ENCODE data around the gene HMX3. TPM values are rescaled to one million over a fixed set of nuclear protein-coding genes. Genes with fewer than 3 reads are reported as not detected.
A peak's percentile ranks its signal among the peaks of the same experiment; 100 is the strongest.

Gene HMX3
- total RNA-seq, 1 donor from 2014 or later = not detected

DNA sequence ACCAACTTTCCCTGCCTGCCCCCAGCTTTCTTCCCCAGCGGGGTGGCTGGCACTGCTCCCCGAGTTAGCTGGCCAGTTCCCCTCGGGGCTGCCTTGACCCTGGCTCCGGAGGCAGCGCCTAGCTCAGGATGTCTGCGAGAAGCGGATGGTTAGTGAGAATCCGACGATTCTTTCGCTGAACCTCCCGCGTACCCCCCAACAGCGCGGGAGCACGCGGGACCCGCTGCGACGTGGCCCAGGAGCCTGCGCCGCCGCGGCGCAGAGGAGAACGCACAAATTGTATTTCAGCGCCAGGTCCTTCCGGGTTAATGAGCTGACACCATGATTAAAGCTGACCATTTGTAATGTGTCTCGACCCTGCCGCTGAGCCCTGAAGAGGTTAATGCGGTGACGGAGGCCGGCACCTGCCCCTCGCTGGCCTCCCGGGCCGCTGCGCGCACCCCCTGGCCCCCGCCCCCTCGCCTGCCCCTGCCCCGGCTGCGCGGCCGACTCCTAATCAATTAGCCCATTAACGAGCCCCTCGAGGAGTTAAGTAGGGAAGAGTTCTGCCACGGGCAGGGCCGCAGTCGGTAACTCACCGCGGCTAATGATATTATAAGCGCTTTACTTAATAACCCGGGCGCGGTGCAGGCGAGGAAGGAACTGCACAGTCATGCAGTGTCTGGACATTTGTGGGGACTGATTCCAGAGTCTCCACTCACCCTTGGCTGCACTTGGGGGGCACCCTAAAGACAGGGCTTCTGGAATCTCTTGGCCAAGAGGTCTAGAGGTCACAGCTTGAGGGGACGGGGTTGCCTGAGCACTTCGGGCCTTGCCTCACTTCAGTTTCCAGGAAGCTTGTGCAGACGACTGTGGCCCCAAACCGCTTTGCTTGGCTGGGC lies 10.5 kb downstream of the HMX3 start:
- no peak for ATAC-seq
- intact Hi-C loops (cut with DNase I) = no loop called here

DNA sequence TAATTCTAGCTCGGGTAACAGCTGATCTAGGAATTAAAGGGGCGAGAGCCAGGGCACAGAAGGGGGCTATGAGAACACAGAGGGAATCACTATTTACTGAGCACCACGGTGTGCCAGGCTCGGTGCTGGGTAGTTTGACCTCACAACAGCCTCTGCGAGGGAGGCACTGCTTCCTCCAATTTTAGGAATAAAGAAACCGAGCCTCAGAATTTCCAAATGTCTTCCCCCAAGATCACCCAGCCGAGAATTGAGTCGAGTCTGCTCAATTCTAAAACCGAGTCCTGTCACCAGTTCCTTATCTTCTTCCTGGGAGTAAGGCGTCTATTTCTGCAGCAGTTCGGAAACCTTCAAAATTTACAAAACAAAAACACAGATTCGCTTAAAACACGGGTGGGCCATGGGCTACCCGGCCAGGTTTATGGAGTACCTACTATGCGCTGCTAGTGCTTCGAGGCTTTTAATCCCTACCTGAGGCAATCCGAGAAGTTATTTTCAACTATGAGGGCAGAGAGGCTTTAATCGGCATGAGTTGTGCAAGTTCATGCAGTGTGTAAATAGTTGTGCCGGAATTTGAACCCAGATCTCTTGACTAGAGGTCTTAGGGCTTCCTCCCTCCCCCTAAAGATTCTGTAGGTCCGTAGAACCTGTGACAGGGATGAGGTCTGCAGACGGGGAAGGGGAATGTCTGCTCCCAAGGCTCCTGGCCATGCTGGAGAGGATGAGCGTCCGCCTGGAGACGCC lies 11.3 kb downstream of the HMX3 start:
- ATAC-seq = no peak
- intact Hi-C loops (cut with DNase I) = no loop called here
- DNase-seq (ENCODE audit: low spot score) = no peak

More for the DNA sequence above, 10.5 kb downstream of the HMX3 start:
- DNase-seq (ENCODE audit: low spot score) = no peak

DNA sequence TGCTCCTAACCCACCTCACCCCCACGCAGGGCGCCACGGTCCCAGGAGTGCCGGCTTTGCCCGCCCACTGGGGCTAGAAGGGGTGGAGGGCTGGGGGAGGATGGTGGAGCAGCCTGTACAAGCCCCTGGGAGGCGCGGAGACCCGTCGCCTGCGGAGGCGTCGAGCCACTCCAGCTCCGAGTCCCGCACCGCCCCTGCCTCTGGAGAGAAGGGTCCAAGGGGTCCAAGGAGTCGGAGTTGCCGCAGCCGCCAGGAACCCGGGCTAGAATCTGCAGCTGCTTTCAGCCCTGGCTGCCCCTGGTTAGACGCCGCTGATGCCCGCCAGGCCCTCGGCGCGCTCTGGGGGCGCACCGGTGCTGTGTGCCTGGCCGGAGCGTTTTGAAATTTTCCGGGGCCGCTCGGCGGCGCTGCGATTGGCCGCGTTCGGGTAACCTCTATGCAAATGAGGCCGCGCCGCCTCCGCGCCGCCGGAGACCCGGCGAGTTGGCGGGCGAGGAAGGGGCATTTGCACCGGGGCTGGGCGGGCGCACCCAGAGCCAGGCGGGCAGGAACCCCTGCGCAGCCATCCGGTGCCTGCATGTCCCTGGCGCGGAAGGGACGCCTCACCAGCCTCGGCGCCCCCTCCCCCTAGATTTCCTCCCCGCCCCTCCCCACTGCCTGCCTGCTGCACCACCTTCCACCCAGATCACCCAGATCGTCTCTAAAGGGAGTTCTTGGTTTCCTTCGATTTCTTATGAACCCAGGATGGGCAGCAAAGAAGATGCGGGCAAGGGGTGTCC lies 12.1 kb downstream of the HMX3 start, which contains the start of gene HMX2:
HMX2 (plus strand) TSS at position 502 of the 779 bp plus-strand sequence; CDS start at position 745, 243 bp downstream.
- ATAC-seq (no peak), DNase-seq (ENCODE audit: low spot score) (no peak)
- intact Hi-C loops (cut with DNase I) = no loop called here

DNA sequence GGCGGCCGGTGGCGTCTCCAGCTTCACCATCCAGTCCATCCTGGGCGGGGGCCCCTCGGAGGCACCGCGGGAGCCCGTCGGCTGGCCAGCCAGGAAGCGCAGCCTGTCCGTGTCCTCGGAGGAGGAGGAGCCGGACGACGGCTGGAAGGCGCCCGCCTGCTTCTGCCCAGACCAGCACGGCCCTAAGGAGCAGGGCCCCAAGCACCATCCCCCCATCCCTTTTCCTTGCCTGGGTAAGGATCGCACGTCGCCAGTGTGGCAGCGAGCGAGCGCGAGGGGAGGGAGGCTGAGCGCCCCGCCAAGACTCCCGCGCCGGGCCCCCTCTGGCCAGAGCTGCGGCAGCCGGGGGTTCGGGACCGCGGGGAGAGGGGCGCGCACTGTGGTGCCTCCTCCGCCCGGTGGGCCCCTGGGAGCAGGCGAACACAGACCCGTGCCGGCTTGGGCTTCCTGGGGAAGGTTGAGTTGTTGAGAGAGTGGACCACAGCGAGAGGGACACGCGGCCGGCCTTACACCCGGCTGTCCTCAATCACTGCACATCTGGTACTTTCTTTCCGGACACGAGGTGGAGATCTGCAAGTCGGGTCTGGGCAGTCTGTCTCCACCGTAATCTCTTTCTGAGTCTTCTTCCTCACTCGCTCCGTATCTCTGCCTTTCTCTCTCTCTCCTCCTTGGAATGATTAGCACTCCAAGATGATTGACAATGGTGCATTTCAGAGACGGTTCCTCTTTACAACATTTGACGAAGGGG lies 12.8 kb downstream of the HMX3 start:
- no peak for ATAC-seq
- no peak for DNase-seq (ENCODE audit: low spot score)
- intact Hi-C loops (cut with DNase I) = no loop called here

DNA sequence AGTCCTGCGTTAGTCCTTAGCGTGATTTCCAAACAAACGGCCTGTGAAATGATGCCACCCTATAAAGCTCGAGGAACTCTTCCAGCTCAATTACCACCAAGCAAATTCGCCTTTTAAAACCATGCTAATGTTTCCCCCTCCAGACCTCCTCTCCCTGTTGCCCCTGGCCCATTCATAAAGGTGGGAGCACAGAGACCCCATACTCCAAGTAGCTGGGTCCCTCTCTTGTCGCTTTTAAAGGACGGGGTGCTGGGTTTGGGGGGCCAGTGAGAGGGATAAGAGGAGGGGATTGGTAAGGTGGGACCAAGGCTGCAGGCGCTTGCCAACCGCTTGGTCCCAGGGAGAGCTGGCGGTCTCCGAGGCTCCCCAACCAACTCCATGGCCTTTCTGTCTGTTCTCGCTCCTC lies 13.4 kb downstream of the HMX3 start:
- ATAC-seq = no peak
- DNase-seq (ENCODE audit: low spot score) = no peak
- intact Hi-C loops (cut with DNase I) = no loop called here

DNA sequence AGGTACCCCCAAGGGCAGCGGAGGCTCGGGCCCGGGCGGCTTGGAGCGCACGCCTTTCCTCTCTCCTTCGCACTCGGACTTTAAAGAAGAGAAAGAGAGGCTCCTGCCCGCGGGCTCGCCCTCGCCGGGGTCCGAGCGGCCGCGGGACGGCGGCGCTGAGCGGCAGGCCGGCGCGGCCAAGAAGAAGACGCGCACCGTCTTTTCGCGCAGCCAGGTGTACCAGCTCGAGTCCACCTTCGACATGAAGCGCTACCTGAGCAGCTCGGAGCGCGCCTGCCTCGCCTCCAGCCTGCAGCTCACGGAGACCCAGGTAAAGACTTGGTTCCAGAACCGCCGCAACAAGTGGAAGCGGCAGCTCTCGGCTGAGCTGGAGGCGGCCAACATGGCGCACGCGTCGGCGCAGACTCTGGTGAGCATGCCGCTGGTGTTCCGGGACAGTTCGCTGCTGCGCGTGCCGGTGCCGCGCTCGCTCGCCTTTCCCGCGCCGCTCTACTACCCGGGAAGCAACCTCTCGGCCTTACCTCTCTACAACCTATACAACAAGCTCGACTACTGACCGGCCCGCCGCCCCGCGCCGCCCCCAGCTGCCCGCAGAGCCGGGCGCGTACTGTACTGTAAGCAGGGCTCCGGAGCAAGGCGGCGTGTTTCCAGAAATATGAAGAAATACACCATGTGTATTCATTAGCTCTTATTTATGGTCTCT lies 13.9 kb downstream of the HMX3 start:
- intact Hi-C loops (cut with DNase I) = no loop called here
- no peak for ATAC-seq
- no peak for DNase-seq (ENCODE audit: low spot score)

DNA sequence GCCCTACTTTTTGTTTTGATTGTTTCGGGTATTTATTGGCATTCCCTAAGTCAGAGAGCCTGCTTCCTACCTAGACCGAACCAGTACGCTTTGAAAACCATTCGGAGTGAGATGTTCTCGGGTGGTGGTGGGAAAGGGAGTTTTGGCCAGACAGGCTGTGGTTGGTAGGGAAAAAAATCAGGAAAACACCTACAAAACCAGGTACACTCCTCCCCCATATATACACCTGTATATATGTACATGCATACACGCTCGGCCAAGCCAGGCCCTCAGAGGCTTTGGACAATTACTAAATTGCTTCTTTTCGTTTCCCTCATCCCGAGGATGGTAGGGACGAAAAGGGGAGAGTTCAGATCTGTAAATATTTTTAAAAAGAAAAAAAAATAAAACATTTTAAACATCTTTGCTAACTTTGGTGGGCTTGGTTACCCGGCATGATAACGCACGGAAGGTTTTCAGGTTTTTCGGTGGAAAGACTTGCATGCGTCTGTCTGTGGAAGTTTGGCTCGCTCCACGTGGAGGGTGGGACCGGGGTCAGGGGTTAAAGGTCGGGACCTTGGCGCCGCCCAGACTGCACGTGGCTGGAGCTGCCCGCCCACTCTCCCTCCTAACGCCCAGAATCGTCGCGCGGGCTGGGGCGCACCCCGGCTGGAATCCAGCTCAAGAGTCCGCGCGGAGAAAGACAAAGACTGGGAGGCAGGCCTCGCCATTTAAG lies 14.7 kb downstream of the HMX3 start:
- DNase-seq (ENCODE audit: low spot score) = no peak
- intact Hi-C loops (cut with DNase I) = no loop called here
- ATAC-seq = no peak

DNA sequence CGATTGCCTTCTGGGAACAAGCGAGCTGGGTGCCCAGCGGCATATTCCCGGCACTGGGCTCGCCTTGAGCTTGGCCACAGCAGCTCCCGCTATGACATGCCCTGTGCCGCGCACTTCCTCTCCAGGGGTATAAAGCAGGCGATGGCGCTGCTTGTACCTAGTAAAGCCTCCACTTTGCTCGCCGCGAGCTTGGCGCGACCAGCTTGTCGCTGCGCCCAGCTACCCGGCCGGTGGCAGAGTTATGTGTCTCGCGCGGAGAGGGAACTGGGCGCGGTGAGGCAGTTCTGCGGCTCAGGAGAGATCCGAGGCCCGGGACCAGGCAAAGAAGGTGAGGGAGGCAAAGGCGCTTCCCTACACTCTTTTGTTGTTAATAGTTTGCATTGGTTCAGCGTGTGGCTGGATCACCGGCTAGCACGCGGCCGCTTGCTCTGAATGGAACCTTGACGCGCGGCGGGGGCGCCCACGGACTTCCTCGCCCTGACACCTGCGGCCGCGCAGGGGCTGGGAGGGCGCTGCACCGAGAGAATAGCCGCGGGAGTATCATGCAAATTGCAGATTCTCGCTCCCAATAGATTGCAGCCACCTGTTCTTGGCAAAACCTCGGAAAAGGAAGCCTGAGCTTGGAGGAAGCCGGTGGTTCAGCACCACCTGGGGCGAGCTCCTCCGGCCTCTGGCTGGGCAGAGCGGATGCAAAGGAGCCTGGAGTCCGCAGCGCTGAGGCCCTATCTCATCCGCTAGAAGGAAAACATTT lies 15.4 kb downstream of the HMX3 start:
- DNase-seq (ENCODE audit: low spot score) = no peak
- intact Hi-C loops (cut with DNase I) = no loop called here
- no peak for ATAC-seq

DNA sequence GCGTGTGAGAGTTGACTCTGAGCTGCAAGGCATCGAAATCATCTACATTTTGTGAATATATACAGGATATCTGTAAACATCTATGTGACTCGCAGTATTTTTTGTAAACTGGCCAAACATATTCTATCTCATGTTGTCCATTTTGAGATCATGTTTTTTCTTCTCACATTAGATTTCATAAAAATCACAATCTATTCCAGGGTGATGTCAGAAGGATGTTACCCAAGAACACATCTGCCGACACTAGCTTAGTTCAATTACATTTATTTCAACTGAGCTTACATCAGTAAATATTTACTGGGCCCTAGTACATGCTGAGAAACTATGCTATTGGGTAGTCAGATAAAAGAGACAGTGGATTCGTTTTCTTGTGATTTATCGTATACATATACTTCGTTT lies 16.0 kb downstream of the HMX3 start:
- no peak for DNase-seq (ENCODE audit: low spot score)
- no peak for ATAC-seq
- intact Hi-C loops (cut with DNase I) = no loop called here

DNA sequence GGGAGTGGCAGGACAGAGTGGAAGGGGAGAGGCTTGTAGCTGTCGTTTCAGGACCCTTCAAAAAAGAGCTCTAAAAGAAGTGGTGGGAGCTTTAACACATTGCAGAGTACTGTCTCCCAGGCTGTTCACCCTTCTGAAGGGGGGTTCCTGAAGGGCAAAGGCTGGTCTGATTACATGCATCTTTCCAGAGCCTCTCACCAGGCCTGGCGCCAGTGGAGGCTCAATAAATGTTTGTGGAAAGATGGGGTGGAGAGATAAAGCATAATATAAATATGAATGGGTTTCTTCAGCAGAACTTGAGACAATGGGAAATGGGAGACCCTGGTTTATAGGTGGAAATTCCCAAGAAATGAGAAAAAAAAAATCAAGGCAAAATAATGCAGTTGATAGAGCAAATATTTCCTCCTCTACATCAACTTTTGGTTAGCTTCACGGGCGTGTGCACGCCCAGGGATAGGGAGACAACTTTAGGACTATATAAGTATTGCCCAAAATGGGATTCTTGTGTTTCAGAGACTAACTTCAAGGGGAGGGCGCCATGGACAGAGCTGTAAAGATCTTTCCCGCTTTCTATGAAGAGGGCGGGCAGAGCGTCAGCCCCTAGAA lies 17.8 kb downstream of the HMX3 start:
- intact Hi-C loops (cut with DNase I) = no loop called here
- no peak for DNase-seq (ENCODE audit: low spot score)
- no peak for ATAC-seq

DNA sequence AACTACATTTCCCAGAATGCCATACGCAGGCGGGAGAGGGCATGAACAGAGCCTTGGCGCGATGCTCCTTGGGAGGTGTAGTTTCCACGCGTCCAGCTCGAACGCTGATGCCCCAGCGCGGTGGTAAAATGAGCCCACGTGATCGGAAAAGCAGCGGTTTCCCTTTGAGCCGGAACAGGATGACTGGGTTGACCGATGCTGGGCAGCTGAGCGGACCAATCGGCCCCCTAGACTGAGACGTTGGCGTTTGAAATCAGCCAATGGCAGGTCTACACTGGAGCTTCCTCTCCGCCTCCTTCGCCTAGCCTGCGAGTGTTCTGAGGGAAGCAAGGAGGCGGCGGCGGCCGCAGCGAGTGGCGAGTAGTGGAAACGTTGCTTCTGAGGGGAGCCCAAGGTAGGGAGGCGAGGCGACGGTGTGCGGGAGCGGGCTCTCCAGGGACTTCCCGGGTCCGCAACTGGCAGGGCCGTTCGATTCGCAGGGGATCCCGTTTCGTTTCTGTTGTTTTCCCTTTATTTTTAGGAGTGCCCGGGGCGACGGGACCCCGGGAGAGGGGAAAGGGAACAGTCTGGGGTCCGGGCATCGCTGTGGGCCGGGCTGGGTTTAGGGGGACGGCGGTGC lies 18.4 kb downstream of the HMX3 start, which contains the start of gene BUB3:
BUB3 (plus strand) TSS at position 311 of the 619 bp plus-strand sequence. CDS start 516 bp downstream, outside the sequence.
- ATAC-seq = peak; percentile 100
- intact Hi-C loops (cut with DNase I) = no loop called here
- peak; percentile 98 for DNase-seq (ENCODE audit: low spot score)

DNA sequence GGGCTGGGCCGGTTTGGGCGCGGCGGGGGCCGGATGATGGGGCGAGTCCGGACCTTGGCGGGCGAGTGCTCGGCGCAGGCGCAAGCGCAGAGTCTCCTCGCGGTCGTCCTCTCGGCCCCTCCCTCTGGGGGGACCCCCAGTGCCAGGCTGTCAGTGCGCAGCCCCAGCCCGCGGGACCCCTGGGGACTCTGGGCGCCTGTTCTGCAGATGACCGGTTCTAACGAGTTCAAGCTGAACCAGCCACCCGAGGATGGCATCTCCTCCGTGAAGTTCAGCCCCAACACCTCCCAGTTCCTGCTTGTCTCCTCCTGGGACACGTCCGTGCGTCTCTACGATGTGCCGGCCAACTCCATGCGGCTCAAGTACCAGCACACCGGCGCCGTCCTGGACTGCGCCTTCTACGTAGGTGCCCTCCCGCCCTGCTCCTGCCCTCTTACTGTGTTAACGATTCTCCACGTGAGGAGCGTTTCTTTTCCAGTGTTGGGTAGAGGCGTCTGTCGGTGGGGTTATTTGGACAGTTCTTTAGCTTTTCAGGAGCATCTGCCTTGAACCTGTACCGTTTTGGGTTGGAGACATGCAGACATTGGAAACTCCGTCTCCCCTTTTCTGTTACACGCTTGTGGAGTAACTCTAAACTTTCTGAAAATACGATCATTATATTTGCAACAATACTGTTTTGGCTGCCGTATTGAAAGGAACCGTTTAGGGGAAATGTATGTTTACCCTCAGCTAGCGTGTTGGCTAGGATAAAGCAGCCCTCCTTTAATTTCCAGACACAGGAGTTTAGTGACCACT lies 19.1 kb downstream of the HMX3 start:
- intact Hi-C loops (cut with DNase I) = no loop called here
- DNase-seq (ENCODE audit: low spot score) = no peak
- peak; percentile 60 for ATAC-seq

DNA sequence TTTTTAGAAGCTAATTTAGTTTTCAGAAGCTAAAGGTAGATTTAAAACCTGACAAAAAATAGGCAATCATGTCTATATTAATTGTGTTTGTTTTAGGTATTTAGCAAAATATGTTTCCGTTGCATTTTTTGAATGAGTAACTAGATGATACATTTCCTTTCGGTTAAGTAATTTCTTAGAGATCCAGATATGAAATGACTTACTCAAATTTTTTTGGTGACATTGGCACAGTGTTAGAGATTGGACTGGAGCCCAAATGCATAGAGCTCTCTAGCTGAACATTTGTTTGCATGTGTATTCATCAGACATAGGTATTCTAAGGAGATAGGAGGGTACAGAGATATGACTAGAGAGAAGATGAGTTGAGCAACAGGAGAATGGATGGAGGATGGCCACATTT lies 20.3 kb downstream of the HMX3 start:
- ATAC-seq = no peak
- DNase-seq (ENCODE audit: low spot score) = no peak
- intact Hi-C loops (cut with DNase I) = no loop called here

DNA sequence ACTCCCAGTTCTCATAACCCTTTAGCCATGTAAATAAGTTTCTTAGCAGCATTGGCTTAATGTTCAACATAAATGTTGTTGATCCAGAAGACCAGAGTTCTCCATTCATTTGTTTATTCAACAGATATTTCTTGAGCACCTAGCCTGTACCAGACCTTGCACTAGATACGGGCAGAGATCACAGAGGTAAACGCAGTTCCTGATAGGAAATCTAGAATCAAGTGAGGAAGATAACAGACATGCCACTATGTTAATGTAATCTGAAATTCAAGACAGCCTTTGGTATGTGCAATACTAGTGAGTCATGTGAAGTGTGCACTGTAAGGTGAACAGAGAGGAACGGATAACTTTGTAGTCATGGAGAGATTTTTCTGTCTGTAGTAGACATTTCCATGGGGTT lies 21.4 kb downstream of the HMX3 start:
- no peak for DNase-seq (ENCODE audit: low spot score)
- intact Hi-C loops (cut with DNase I) = no loop called here
- ATAC-seq = no peak

DNA sequence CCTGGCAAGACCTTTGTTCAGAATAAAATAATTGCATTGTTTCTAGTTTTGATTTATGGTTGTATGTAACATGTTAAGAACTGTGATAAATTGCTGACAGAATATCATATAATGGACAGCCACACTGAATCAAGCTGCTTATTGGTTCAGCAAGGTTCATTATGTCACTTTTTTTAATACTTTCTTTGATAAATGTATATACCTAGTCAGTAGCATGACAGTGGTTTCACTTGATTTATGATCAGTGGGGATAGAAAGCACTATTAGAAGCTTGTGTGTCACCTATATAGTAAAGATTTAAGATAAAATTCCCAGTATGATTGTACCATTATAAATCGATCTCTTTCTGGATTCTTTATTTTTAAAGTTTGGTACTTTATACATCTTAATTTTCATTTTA lies 22.9 kb downstream of the HMX3 start:
- intact Hi-C loops (cut with DNase I) = no loop called here
- ATAC-seq (no peak), DNase-seq (ENCODE audit: low spot score) (no peak)
